ENCODE data around the gene TFDP1. TPM values are rescaled to one million over a fixed set of nuclear protein-coding genes. Genes with fewer than 3 reads are reported as not detected.
"Not testable (repeated sequence)": the region's sequence is repeated elsewhere in the genome, so short reads cannot be mapped to it uniquely, and the experiment has no call there.

TFDP1 gene
- total RNA-seq, 1 donor from 2014 or later, result 171 TPM

GRCh38 chr13:113553511-113554332, 30.8 kb upstream of the TFDP1 start:
- no peaks in the 10 kb centered on the region for H3K27me3 Mint-ChIP-seq (ENCODE audit: insufficient read depth)
- no peaks in the 10 kb centered on the region for H3K4me1 Mint-ChIP-seq (ENCODE audit: low read depth)
- DNase-seq (ENCODE audit: low spot score), result no peak
- intact Hi-C loops (cut with micrococcal nuclease), result no loop called here
- H3K36me3 Mint-ChIP-seq (ENCODE audit: low read depth), result no peaks in the 10 kb centered on the region
- H3K9me3 Mint-ChIP-seq, result no peaks in the 10 kb centered on the region
- no peak overlapping the region for H3K27ac Mint-ChIP-seq
- H3K4me3 Mint-ChIP-seq, result no peak overlapping the region

GRCh38 chr13:113554333-113554700, 30.2 kb upstream of the TFDP1 start:
- H3K27ac Mint-ChIP-seq, result no peak overlapping the region
- H3K4me1 Mint-ChIP-seq (ENCODE audit: low read depth), result no peaks in the 10 kb centered on the region
- intact Hi-C loops (cut with micrococcal nuclease), result no loop called here
- DNase-seq (ENCODE audit: low spot score), result no peak
- H3K4me3 Mint-ChIP-seq, result no peak overlapping the region
- no peaks in the 10 kb centered on the region for H3K27me3 Mint-ChIP-seq (ENCODE audit: insufficient read depth)
- no peaks in the 10 kb centered on the region for H3K9me3 Mint-ChIP-seq
- H3K36me3 Mint-ChIP-seq (ENCODE audit: low read depth), result no peaks in the 10 kb centered on the region

- Mint-ChIP-seq H3K9me3 (no peaks in the 10 kb centered on the region), H3K27me3 (ENCODE audit: insufficient read depth) (no peaks in the 10 kb centered on the region), H3K4me3 (no peak overlapping the region), H3K27ac (no peak overlapping the region), H3K4me1 (ENCODE audit: low read depth) (no peaks in the 10 kb centered on the region), H3K36me3 (ENCODE audit: low read depth) (no peaks in the 10 kb centered on the region)
- intact Hi-C loops (cut with micrococcal nuclease), result no loop called here
- no peak for DNase-seq (ENCODE audit: low spot score)
These were observed 29.4 kb upstream of the TFDP1 start for GRCh38 chr13:113555141-113555540.

GRCh38 chr13:113557013-113557412, 27.5 kb upstream of the TFDP1 start:
- no peak overlapping the region for H3K4me3 Mint-ChIP-seq

GRCh38 chr13:113558461-113558860, 26.1 kb upstream of the TFDP1 start:
- intact Hi-C loops (cut with micrococcal nuclease), result no loop called here
- no peak for DNase-seq (ENCODE audit: low spot score)
- H3K4me3 Mint-ChIP-seq, result no peak overlapping the region
- H3K27me3 Mint-ChIP-seq (ENCODE audit: insufficient read depth), result no peaks in the 10 kb centered on the region
- no peaks in the 10 kb centered on the region for H3K36me3 Mint-ChIP-seq (ENCODE audit: low read depth)
- H3K27ac Mint-ChIP-seq, result no peak overlapping the region
- no peaks in the 10 kb centered on the region for H3K4me1 Mint-ChIP-seq (ENCODE audit: low read depth)
- H3K9me3 Mint-ChIP-seq, result no peaks in the 10 kb centered on the region

More at GRCh38 chr13:113557013-113557412, 27.5 kb upstream of the TFDP1 start:
- Mint-ChIP-seq H3K27me3 (ENCODE audit: insufficient read depth) (no peaks in the 10 kb centered on the region), H3K4me1 (ENCODE audit: low read depth) (no peaks in the 10 kb centered on the region), H3K9me3 (no peaks in the 10 kb centered on the region), H3K27ac (no peak overlapping the region), H3K36me3 (ENCODE audit: low read depth) (no peaks in the 10 kb centered on the region)
- DNase-seq (ENCODE audit: low spot score), result no peak
- intact Hi-C loops (cut with micrococcal nuclease), result no loop called here

- Mint-ChIP-seq H3K27ac (no peak overlapping the region), H3K36me3 (ENCODE audit: low read depth) (no peaks in the 10 kb centered on the region), H3K27me3 (ENCODE audit: insufficient read depth) (no peaks in the 10 kb centered on the region), H3K4me3 (no peak overlapping the region), H3K9me3 (no peaks in the 10 kb centered on the region), H3K4me1 (ENCODE audit: low read depth) (no peaks in the 10 kb centered on the region)
- intact Hi-C loops (cut with micrococcal nuclease), result no loop called here
- DNase-seq (ENCODE audit: low spot score), result no peak
These were observed 25.5 kb upstream of the TFDP1 start for GRCh38 chr13:113559061-113559460.

- peaks cover 3% of the 10 kb centered on the region for H3K27me3 Mint-ChIP-seq (ENCODE audit: insufficient read depth)
- H3K4me1 Mint-ChIP-seq (ENCODE audit: low read depth), result no peaks in the 10 kb centered on the region
- H3K36me3 Mint-ChIP-seq (ENCODE audit: low read depth), result no peaks in the 10 kb centered on the region
- intact Hi-C loops (cut with micrococcal nuclease), result no loop called here
- no peak overlapping the region for H3K4me3 Mint-ChIP-seq
- H3K27ac Mint-ChIP-seq, result no peak overlapping the region
- no peak for DNase-seq (ENCODE audit: low spot score)
- H3K9me3 Mint-ChIP-seq, result no peaks in the 10 kb centered on the region
These were observed 24.5 kb upstream of the TFDP1 start for GRCh38 chr13:113559901-113560644.

- H3K4me3 Mint-ChIP-seq, result no peak overlapping the region
- no peaks in the 10 kb centered on the region for H3K9me3 Mint-ChIP-seq
- DNase-seq (ENCODE audit: low spot score), result no peak
- no peak overlapping the region for H3K27ac Mint-ChIP-seq
- no peaks in the 10 kb centered on the region for H3K36me3 Mint-ChIP-seq (ENCODE audit: low read depth)
- H3K27me3 Mint-ChIP-seq (ENCODE audit: insufficient read depth), result peaks cover 5% of the 10 kb centered on the region
- intact Hi-C loops (cut with micrococcal nuclease), result no loop called here
- H3K4me1 Mint-ChIP-seq (ENCODE audit: low read depth), result no peaks in the 10 kb centered on the region
These were observed 23.7 kb upstream of the TFDP1 start for GRCh38 chr13:113560645-113561416.

- DNase-seq (ENCODE audit: low spot score), result no peak
- H3K9me3 Mint-ChIP-seq, result no peaks in the 10 kb centered on the region
- no peak overlapping the region for H3K4me3 Mint-ChIP-seq
- no peaks in the 10 kb centered on the region for H3K4me1 Mint-ChIP-seq (ENCODE audit: low read depth)
- H3K27ac Mint-ChIP-seq, result no peak overlapping the region
- no peaks in the 10 kb centered on the region for H3K36me3 Mint-ChIP-seq (ENCODE audit: low read depth)
- intact Hi-C loops (cut with micrococcal nuclease), result no loop called here
- peaks cover 5% of the 10 kb centered on the region for H3K27me3 Mint-ChIP-seq (ENCODE audit: insufficient read depth)
These were observed 23.0 kb upstream of the TFDP1 start for GRCh38 chr13:113561417-113562084.

GRCh38 chr13:113562085-113562749, 22.3 kb upstream of the TFDP1 start:
- H3K4me1 Mint-ChIP-seq (ENCODE audit: low read depth), result no peaks in the 10 kb centered on the region
- DNase-seq (ENCODE audit: low spot score), result no peak
- peaks cover 9% of the 10 kb centered on the region for H3K27me3 Mint-ChIP-seq (ENCODE audit: insufficient read depth)
- H3K27ac Mint-ChIP-seq, result no peak overlapping the region
- H3K9me3 Mint-ChIP-seq, result no peaks in the 10 kb centered on the region
- no peak overlapping the region for H3K4me3 Mint-ChIP-seq
- intact Hi-C loops (cut with micrococcal nuclease), result no loop called here
- no peaks in the 10 kb centered on the region for H3K36me3 Mint-ChIP-seq (ENCODE audit: low read depth)

- Mint-ChIP-seq H3K27me3 (ENCODE audit: insufficient read depth) (peaks cover 9% of the 10 kb centered on the region), H3K36me3 (ENCODE audit: low read depth) (no peaks in the 10 kb centered on the region), H3K4me1 (ENCODE audit: low read depth) (no peaks in the 10 kb centered on the region), H3K4me3 (no peak overlapping the region), H3K27ac (no peak overlapping the region), H3K9me3 (no peaks in the 10 kb centered on the region)
- intact Hi-C loops (cut with micrococcal nuclease), result no loop called here
- no peak for DNase-seq (ENCODE audit: low spot score)
These were observed 21.7 kb upstream of the TFDP1 start for GRCh38 chr13:113562844-113563243.

GRCh38 chr13:113563511-113563910, 21.0 kb upstream of the TFDP1 start:
- H3K36me3 Mint-ChIP-seq (ENCODE audit: low read depth); H3K27ac Mint-ChIP-seq; H3K4me3 Mint-ChIP-seq; DNase-seq (ENCODE audit: low spot score); H3K4me1 Mint-ChIP-seq (ENCODE audit: low read depth); intact Hi-C loops (cut with micrococcal nuclease); H3K27me3 Mint-ChIP-seq (ENCODE audit: insufficient read depth); H3K9me3 Mint-ChIP-seq: not testable (repeated sequence)
